Jurkat, Clone E6-1 (cell line): ENCODE data around the gene LEMD1.
"Not testable (repeated sequence)": the region's sequence is repeated elsewhere in the genome, so short reads cannot be mapped to it uniquely, and the experiment has no call there.

Source experiments
- DNase-seq: peaks from one replicate; pipeline ENCODE4 v3.0.0-alpha.2; 2011; ENCODE audit warnings: low read depth, low spot score
- H3K4me3 ChIP-seq: 2 replicates; pipeline ENCODE4 v1.5.1; 2011; ENCODE audit warnings: mild to moderate bottlenecking, low read length, control low read depth, moderate library complexity

LEMD1 gene

DNA sequence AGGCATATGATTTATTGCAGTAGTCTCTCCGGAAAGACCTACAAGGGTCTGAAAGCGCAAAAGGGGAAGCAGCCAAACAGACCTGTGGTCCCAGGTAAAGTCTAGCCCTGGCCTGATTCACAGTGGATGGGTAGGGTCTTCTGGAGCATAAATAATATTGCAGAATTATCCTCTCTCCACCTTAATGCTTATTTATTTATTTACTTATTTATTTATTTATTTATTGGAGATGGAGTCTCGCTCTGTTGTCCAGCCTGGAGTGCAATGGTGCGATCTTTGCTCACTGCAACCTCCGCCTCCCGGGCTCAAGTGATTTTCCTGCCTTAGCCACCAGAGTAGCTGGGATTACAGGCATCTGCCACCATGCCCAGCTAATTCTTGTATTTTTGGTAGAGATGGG is 53.4 kb downstream of the LEMD1 start:
- DNase-seq: no peak
- H3K4me3 ChIP-seq: no peak overlapping the region

GRCh38 chr1:205365945-205366463 is 55.9 kb downstream of the LEMD1 start:
- no peak for DNase-seq
- H3K4me3 ChIP-seq: no peak overlapping the region

GRCh38 chr1:205365086-205365485 is 56.8 kb downstream of the LEMD1 start:
- not testable (repeated sequence) for DNase-seq, H3K4me3 ChIP-seq

DNA sequence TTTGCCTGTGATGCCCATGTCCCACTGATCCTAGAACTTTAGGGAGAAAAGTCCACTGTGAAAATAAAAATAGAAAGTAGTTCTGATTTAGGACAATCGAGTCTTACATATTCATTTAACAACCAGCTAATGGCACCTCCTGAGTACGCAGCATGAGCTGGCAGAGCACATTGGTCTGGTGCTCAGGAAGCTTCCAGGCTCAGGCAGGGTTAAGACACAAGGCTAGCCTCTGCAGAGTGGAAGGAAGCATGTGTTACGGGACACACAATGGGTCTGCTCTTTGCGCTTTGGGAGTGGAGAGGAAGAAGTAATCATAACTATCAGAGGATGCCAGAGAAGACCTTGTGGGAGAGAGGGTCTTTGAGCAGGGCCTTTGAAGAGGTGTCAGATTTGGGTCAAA is 61.0 kb downstream of the LEMD1 start:
- DNase-seq: no peak
- H3K4me3 ChIP-seq: no peak overlapping the region

DNA sequence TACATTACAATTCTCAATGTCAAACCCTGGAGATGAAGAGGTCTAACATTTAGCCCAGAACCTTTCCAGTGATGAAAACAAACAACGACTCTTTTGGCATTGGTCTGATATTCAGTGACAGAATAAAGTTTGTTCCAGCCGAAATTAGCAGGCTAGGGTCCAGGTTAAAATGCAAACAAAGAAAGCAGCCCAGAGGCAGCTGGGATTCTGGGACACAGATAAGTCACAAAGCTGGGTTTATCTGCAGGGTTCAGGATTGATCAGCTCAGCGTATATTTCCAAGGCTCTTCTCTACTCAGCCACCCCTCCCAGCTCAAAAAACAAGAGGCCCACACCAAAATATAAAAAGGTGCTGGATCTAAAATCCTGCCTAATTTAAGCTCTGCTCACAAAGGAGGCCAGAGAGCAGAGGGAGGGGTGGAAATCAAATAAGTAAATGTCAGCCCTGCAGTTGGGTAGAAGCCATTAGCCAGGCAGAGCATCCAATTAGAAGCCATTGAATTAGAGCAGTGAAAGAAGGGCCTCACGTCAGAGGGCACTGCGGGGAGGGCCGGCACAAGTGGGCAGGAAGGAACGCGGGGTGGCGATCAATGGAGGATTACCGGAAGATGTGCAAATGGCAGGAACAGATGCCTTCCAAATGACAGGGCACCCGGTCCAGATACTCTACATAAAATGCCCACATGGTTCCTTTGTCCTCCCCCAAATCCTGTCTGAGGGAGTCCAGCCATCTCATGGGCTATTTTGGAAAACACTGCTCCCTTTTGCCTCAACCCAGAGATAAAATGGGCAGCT is 61.9 kb downstream of the LEMD1 start:
- H3K4me3 ChIP-seq: no peak overlapping the region
- DNase-seq: no peak

GRCh38 chr1:205358579-205358978 is 63.3 kb downstream of the LEMD1 start:
- no peak for DNase-seq

DNA sequence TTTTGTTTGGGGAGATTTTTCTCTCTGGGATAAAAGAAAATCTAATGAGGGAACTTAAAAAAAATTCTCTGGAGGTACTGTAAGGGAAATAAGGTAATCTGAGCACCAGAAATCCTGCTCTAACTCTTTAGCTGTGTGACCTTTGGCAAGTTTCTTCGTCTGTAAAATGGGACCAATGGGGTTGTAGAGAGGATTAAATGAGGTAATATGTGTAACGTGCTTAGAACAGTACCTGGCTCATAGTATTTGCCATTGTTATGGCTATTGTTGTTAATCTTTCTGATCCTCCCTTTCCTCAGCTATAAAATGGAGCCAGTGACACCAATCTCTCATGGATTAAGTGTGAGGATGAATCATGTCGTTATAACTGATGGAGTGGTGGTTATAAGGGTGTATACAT is 64.3 kb downstream of the LEMD1 start:
- no peak overlapping the region for H3K4me3 ChIP-seq
- DNase-seq: no peak

More at GRCh38 chr1:205358579-205358978, 63.3 kb downstream of the LEMD1 start:
- no peak overlapping the region for H3K4me3 ChIP-seq

DNA sequence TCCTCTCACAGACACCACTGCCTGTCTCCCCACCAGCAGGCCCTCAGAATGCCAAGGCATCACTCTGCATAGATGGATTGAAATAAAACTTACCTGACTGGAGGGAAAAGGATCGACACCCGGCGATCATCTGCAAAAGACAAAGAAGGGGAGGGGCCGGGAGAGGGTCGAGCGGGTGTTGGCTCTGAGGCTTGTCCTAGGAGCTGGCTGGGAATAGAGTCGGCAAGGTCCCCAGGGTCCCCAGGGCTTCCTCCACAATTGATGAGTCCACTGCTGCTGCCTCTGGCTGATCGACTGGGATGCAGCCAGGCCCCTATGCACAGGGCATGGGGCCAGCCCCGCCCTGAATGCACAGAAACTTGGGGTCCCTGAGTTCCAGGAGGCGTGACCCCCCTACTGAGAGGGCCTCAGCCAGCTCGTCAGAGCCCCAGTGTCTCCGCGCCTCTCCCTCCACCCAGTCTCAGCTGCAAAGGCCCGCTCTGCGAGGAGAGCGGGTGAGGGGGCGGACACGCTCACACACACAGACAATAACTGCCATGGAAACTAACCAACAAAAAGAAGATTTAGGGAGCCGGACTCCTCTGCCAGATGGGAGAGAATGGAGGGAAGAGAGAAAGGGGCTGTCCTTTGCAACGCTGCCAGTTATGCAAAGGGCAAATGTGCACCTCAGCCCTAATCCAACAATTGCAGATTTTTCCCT is 65.3 kb downstream of the LEMD1 start, which contains the start of gene KLHDC8A:
Gene KLHDC8A, minus strand, starts transcription at position 483 of the 700 bp plus-strand sequence. CDS start 13,318 bp downstream, outside the sequence.
- no peak within 1 kb of the TSS for H3K4me3 ChIP-seq
- DNase-seq: no peak

- H3K4me3 ChIP-seq: no peak overlapping the region
- DNase-seq: no peak
Measured at GRCh38 chr1:205355075-205355453, 66.8 kb downstream of the LEMD1 start.

DNA sequence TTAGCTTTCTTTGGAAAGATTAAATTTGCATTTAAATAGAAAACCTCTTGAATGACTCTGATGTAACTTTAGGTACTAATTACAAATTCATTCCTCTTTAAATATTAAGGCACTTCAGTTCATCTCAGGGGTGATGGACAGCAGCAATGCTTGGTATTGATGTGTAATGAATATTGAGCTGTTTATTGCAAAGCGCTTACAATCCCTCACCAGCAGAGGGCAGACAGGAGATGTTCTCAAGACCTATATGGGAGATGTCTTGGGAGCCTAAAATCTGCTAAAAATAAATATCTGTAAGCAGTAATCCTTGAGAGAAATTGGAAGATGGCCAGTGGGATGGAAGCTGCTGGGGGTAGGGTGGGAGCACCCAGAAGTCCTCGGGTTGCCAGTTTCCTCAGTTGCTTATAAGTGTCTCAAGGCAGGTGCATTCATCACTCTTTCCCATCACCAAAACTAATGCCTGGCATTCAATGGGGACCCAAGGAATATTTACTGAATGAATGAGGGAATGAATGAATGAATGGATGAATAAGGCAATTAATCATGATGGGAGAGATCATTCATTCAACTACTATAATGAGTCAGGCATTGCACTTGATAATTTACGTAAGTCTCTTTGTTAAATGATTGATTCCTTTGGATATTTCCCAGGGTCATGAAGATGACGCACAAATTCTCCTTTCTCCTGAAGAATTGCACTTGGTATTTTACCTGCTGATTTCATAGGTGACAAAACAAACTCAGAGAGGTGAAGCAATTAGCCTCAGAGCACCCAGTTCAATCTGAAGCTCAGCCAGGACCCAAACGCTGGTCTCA is 67.4 kb downstream of the LEMD1 start:
- DNase-seq: peak; percentile 58
- no peak overlapping the region for H3K4me3 ChIP-seq

DNA sequence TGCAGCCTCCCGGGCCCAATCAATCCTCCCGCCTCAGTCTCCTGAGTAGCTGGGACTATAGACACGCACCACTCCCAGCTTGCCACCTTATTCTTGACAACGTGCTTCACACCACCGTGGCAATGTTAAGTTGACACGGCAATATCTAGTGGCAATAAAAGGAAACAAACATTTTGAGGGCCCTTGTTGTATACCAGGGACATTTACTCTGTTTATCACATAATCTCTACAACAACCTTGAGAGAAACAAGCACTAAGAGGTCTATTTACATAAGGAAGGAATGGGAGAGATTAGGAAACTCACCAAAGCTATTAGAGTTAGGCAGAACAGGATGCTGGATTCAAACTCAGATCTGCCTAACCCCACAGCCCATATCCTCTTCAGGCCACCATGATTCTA is 68.2 kb downstream of the LEMD1 start:
- H3K4me3 ChIP-seq: no peak overlapping the region
- DNase-seq: no peak

DNA sequence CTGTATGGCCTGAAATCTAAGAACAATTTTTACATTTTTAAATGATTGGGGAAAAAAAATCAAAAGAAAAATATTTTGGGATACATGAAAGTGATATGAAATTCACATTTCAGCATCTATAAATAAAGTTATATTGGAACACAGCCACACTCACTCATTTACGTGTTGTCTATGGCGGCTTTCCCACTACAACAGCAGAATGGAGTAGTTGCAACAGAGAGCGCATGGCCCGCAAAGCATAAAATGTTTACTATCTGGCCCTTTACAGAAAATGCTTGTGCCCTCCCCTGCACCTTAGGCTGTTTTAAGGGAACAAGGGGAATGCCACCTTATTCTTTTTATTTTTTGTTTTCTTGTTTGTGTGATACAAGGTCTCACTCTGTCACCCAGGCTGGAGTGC is 68.7 kb downstream of the LEMD1 start:
- H3K4me3 ChIP-seq: no peak overlapping the region
- no peak for DNase-seq

GRCh38 chr1:205351984-205352713 is 69.7 kb downstream of the LEMD1 start:
- H3K4me3 ChIP-seq: no peak overlapping the region
- DNase-seq: no peak

- DNase-seq: no peak
Measured at GRCh38 chr1:205350691-205351141, 71.1 kb downstream of the LEMD1 start.

DNA sequence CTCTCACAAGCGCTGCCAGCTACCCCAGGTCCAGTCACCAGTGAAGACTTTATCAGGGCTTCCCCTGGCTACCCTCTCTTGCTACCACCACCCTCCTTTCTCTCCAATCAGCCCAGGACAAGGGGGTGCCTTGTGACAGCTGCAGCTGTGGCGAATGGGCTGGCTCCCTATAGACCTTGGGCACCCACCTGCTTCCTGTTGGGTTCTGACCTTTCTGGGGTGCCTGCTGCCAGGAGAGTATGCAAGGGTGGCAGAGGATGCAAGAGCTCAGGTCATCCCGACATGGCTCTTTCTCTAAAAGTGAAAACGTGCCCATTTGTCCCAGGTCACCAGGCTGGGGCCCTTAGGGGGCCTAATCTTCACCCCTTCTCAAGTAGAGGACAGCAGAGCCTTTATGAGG is 71.7 kb downstream of the LEMD1 start:
- H3K4me3 ChIP-seq: no peak overlapping the region
- DNase-seq: no peak

More at GRCh38 chr1:205350691-205351141, 71.1 kb downstream of the LEMD1 start:
- H3K4me3 ChIP-seq: no peak overlapping the region

- H3K4me3 ChIP-seq: no peak overlapping the region
- no peak for DNase-seq
Measured at GRCh38 chr1:205348554-205349487, 73.0 kb downstream of the LEMD1 start.

DNA sequence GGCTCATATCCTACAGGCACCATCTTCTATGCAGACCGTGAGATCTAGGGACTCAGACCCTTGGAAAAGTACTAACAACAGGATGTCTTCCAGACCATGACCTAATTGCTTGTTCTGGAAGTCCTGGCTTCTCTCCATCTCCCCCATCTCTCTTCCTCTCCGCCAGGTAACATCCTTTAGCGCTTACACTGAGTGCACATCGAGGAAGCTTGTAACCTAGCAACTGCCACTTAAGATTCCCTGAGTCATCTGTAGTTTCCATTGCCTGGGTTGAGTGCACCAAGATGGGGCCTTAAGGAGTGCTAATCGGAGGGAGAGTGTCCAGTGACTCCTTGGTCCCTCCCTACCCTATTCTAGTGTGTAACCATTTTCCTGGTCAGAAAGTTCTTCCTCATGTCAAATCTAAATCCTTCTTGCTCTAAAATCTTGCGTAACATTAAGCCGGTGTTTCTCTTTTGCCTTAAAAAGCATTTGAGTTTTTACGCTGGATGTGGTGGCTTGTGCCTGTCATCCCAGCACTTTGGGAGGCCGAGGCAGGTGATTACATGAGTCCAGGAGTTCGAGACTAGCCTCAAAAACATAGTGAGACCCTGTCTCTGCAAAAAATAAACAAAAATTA is 74.8 kb downstream of the LEMD1 start:
- DNase-seq: no peak
- H3K4me3 ChIP-seq: no peak overlapping the region
